BJ (cell line): ENCODE data around the gene SLC6A12. TPM values are rescaled to one million over a fixed set of nuclear protein-coding genes. Genes with fewer than 3 reads are reported as not detected.

ENCODE experiments used
- CTCF ChIA-PET: fragments of 350-600 bp; formaldehyde crosslinking; extraction: SDS; loops from one replicate; lab custom pipeline; 2021; ENCODE audit warnings: antibody characterized with exemption, inconsistent platforms; lab: Yijun Ruan, JAX
- POLR2A ChIA-PET: fragments of 300-600 bp; sonication (Branson Sonifier 250); formaldehyde crosslinking; extraction: SDS; loops from one replicate; lab custom pipeline; 2021; ENCODE audit warnings: antibody characterized with exemption; lab: Charles Lee
- DNase-seq: peaks from one replicate; pipeline ENCODE4 v3.0.0-alpha.2; 2011; ENCODE audit warnings: low read depth
- H3K27me3 ChIP-seq: 2 replicates; pipeline ENCODE4 v1.6.0; 2011; ENCODE audit warnings: low read length; ENCODE audit not compliant: control insufficient read depth, insufficient read depth
- H3K36me3 ChIP-seq: 2 replicates; pipeline ENCODE4 v1.5.1; 2011; ENCODE audit warnings: low read length; ENCODE audit not compliant: control insufficient read depth, insufficient read depth
- H3K4me3 ChIP-seq: 2 replicates; pipeline ENCODE4 v1.5.1; 2011; ENCODE audit warnings: low read depth, mild to moderate bottlenecking, control low read depth, low read length
- polyA plus RNA-seq: library from polyadenylated mRNA; depleted of rRNA; stranded (reverse); fragments of >200 nt; gene quantifications from 2 replicates; pipeline ENCODE4 v1.2.3, GENCODE V29; 2011
- TF ChIP-seq, protein P1 (sequence below): IDR thresholded peaks from 2 replicates; pipeline ENCODE4 v1.5.1; 2011; ENCODE audit warnings: low read depth, mild to moderate bottlenecking, control low read depth, inconsistent platforms, low read length, moderate library complexity; ENCODE audit not compliant: insufficient read depth

The SLC6A12 gene
- polyA plus RNA-seq, 1 experiment = not detected

DNA sequence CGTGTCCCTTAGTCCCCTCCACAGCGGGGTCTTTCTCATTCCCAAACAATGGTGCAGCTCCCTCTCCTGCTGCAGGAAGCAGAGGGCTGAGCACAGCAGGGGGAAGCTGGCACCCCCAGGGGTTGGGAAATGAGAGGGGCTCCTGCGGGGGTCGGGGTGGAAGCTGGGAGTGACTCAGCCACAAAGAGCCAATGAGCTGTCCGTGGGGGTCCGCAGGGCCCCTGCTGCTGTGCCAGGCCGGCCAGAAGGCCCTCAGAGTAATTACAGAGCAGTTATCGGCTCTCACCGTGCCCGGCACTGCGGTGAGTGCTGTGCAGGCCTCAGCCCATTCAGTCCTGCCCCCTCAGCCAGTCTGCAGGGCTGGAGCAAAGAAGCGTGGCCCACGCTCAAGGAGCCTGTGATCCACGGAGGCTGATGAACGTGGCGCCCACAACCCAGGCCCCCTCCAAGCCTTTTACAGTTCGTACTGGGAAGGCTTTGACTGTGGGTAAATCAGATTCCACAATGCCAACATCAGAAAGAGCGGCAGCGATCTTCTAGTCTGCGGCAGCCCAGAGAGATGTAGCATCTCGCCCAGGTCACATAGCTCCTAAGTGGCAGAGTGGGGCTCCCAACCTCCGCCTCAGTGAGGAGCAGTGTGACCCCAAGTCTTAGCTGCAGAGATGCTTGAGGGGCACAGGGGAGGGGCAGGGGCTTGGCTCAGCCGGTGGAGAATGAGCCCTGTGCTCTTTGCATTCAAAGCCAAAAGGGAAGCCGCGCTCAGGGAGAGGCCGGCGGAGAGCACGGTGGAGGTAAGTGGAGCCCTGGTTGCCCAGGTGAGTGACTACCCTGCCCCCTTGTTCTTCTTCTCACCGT, 43.4 kb downstream of the SLC6A12 start:
- Histone ChIP-seq H3K27me3 (peaks cover 9% of the 10 kb centered on the region), H3K4me3 (no peak overlapping the region), H3K36me3 (no peaks in the 10 kb centered on the region)
- DNase-seq = no peak
- TF ChIP-seq, protein P1, sequence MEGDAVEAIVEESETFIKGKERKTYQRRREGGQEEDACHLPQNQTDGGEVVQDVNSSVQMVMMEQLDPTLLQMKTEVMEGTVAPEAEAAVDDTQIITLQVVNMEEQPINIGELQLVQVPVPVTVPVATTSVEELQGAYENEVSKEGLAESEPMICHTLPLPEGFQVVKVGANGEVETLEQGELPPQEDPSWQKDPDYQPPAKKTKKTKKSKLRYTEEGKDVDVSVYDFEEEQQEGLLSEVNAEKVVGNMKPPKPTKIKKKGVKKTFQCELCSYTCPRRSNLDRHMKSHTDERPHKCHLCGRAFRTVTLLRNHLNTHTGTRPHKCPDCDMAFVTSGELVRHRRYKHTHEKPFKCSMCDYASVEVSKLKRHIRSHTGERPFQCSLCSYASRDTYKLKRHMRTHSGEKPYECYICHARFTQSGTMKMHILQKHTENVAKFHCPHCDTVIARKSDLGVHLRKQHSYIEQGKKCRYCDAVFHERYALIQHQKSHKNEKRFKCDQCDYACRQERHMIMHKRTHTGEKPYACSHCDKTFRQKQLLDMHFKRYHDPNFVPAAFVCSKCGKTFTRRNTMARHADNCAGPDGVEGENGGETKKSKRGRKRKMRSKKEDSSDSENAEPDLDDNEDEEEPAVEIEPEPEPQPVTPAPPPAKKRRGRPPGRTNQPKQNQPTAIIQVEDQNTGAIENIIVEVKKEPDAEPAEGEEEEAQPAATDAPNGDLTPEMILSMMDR = no peak
- ChIA-PET CTCF (interaction anchor here (0.6 to 1.5 kb wide), 2 partner anchors 14 to 19 kb away, joined by 3 to 5 read pairs; no protein-coding TSS in a partner anchor), POLR2A (no interaction called here)

DNA sequence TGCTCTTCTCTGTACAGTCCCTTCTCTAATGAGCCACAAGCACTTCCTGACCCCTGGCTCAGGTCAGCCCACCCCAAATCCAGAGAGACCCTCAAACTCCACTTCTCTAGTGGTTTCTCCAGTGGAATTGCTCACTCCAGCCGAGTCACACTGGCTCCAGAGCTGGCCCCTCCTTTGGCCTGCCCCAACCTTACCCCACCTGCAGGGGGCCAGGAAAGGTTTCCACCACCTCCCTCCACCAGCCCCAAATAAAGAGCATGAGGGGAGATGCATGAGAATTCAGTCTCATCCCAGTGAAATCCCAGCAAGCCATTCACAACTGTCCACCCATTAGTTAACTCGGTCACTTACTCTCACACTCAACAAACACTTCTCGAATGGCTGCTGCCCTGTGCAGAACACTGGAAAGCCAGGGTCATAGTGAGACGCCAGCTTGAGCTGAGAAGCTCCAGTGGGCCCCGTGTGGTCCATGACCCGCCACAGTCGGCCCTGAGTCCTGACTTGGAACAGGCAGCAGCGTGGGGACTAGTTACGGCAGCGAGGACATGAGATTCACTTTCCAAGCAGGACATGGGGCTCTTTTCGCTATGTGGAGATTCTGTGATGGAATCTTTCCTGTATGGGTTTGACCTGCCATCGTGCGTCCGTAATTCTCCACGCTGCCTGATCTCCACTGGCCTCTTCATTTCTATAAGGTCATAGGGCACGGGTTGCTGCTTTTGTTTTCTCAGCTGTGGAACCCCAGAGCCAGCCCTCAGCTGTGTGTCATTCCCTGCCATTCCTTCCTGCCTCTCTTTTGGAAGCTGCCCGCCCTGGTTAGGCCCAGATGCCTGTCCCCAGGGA, 44.2 kb downstream of the SLC6A12 start:
- DNase-seq = no peak
- POLR2A ChIA-PET = no interaction called here

DNA sequence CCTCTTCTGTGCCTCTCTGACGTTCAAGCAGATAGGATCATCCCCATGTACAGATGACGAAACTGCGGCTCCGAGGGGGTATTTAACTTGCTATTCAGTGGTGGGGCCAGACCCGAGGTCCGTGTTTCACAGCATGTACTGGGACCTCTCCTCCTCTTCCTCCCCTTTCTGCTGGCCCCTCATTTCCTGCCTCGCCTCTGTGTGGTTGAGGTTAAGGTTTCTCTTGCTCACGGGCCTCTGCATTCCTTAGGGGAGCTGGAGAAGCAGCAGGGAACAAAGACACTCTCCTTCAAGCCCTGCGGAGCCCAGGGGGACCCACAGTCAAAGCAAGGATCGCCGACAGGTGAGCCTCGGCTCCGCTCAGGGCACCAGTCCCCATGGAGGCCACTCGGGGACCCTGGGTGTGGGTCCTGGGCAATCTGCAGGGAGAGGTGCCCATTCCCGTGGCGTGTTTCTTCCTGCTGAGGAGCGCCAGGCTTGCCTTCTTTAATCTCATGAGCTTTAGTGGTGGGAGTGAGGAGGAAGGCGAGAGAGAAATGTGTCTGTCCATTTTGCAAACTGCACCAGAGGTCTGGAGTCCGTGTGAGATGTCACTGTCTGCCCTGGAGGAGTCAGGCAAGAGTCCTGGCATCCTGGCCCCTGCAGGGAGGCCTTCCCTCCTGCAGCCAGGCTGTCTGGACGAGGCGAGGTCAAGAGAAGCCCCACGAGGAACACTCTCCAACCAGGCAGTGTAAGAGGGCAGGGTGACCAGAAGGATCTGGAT, 45.0 kb downstream of the SLC6A12 start:
- POLR2A ChIA-PET = no interaction called here

More for the DNA sequence above, 44.2 kb downstream of the SLC6A12 start:
- Histone ChIP-seq H3K27me3 (peaks cover 11% of the 10 kb centered on the region), H3K4me3 (no peak overlapping the region), H3K36me3 (no peaks in the 10 kb centered on the region)
- TF ChIP-seq, protein P1 = no peak
- CTCF ChIA-PET = interaction anchor here (0.6 kb wide), 1 partner anchor 15 kb away, joined by 3 read pairs; no protein-coding TSS in a partner anchor

DNA sequence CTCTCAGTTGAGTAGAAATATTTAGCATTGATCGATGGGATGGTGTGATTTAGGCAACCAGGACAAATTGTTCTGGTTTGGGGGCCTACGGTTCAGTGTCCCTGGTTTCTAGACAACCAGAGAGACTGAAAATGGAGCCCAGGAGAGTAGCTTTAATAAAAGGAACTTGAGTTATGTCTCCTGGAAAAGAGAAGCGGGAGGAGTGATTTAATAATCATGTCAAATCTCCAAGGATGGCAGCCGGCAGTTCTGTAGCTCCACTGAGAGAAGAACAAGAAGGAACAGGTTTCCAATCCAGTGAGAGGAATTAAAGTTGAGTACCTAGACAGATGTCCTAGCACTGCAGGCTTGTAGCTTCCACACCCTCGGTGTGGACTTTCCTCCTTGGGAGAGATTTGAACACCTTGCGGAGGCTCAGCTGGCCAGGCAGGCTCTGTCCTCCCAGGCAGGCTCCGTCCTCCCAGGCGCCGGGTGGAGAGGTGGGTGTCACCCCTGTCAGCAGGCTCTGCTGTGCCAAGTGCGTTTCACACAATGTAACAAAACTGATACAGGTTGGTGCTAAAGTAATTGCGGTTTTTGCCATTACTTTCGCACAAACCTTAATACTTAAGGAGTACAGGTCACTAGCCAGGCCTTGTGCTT, 45.9 kb downstream of the SLC6A12 start:
- Histone ChIP-seq H3K4me3 (no peak overlapping the region), H3K36me3 (no peaks in the 10 kb centered on the region), H3K27me3 (peaks cover 7% of the 10 kb centered on the region)
- TF ChIP-seq, protein P1 = no peak
- no peak for DNase-seq
- CTCF ChIA-PET = no interaction called here
- POLR2A ChIA-PET = no interaction called here

More for the DNA sequence above, 45.0 kb downstream of the SLC6A12 start:
- peaks cover 11% of the 10 kb centered on the region for H3K27me3 ChIP-seq
- TF ChIP-seq, protein P1 = no peak
- no peak for DNase-seq
- CTCF ChIA-PET = no interaction called here
- no peaks in the 10 kb centered on the region for H3K36me3 ChIP-seq
- no peak overlapping the region for H3K4me3 ChIP-seq
